ENCODE data around the gene PIEZO1. TPM values are rescaled to one million over a fixed set of nuclear protein-coding genes. Genes with fewer than 3 reads are reported as not detected.

PIEZO1 gene
- polyA plus RNA-seq, 1 experiment, result 47.0 TPM

- Histone ChIP-seq H3K9me3 (ENCODE audit: control insufficient read depth, insufficient read depth, low read length) (no peaks in the 10 kb centered on the region), H3K27me3 (ENCODE audit: control insufficient read depth, insufficient read depth, low read length) (no peaks in the 10 kb centered on the region), H3K27ac (ENCODE audit: low read depth, low read length) (no peak overlapping the region), H3K4me3 (ENCODE audit: low read depth, low read length) (no peak overlapping the region)
- ChIA-PET CTCF (interaction anchor here (0.6 to 1.7 kb wide), 25 partner anchors 9 to 433 kb away, joined by 3 to 7 read pairs (median 3); partner anchors contain the start of genes APRT and PIEZO1), POLR2A (no interaction called here)
- TF ChIP-seq CTCF (IDR thresholded peaks at IDR 0.05; ENCODE audit: low read depth, low read length), result peak; percentile 88
- DNase-seq (ENCODE audit: low read depth, low spot score), result no peak
Observed at GRCh38 chr16:88743693-88744576, 41.1 kb downstream of the PIEZO1 start.

GRCh38 chr16:88742896-88743605 lies 42.0 kb downstream of the PIEZO1 start:
- ChIA-PET POLR2A (no interaction called here), CTCF (interaction anchor here (0.6 to 1.7 kb wide), 25 partner anchors 8 to 434 kb away, joined by 3 to 7 read pairs (median 4); partner anchors contain the start of genes APRT and PIEZO1)
- no peak for TF ChIP-seq CTCF (IDR thresholded peaks at IDR 0.05; ENCODE audit: low read depth, low read length)
- H3K4me3 ChIP-seq (ENCODE audit: low read depth, low read length), result no peak overlapping the region
- H3K27me3 ChIP-seq (ENCODE audit: control insufficient read depth, insufficient read depth, low read length), result no peaks in the 10 kb centered on the region
- no peak overlapping the region for H3K27ac ChIP-seq (ENCODE audit: low read depth, low read length)
- no peak for DNase-seq (ENCODE audit: low read depth, low spot score)
- no peaks in the 10 kb centered on the region for H3K9me3 ChIP-seq (ENCODE audit: control insufficient read depth, insufficient read depth, low read length)

GRCh38 chr16:88741368-88741767 lies 43.7 kb downstream of the PIEZO1 start:
- no peaks in the 10 kb centered on the region; the same call in 1 of the 2 replicates for H3K9me3 ChIP-seq (ENCODE audit: control insufficient read depth, insufficient read depth, low read length)
- CTCF ChIA-PET, result interaction anchor here (0.6 kb wide), 1 partner anchor 53 kb away, joined by 10 read pairs; no protein-coding TSS in a partner anchor
- H3K27me3 ChIP-seq (ENCODE audit: control insufficient read depth, insufficient read depth, low read length), result no peaks in the 10 kb centered on the region
- no peak for TF ChIP-seq CTCF (IDR thresholded peaks at IDR 0.05; ENCODE audit: low read depth, low read length)
- H3K27ac ChIP-seq (ENCODE audit: low read depth, low read length), result no peak overlapping the region
- no peak for DNase-seq (ENCODE audit: low read depth, low spot score)
- H3K4me3 ChIP-seq (ENCODE audit: low read depth, low read length), result no peak overlapping the region
- POLR2A ChIA-PET, result no interaction called here

GRCh38 chr16:88740727-88741055 lies 44.3 kb downstream of the PIEZO1 start:
- POLR2A ChIA-PET, result no interaction called here
- no peak for TF ChIP-seq CTCF (IDR thresholded peaks at IDR 0.05; ENCODE audit: low read depth, low read length)
- Histone ChIP-seq H3K4me3 (ENCODE audit: low read depth, low read length) (no peak overlapping the region), H3K9me3 (ENCODE audit: control insufficient read depth, insufficient read depth, low read length) (no peaks in the 10 kb centered on the region; the same call in 1 of the 2 replicates), H3K27ac (ENCODE audit: low read depth, low read length) (no peak overlapping the region), H3K27me3 (ENCODE audit: control insufficient read depth, insufficient read depth, low read length) (no peaks in the 10 kb centered on the region)
- DNase-seq (ENCODE audit: low read depth, low spot score), result no peak
- CTCF ChIA-PET, result interaction anchor here (0.6 kb wide), 1 partner anchor 54 kb away, joined by 10 read pairs; no protein-coding TSS in a partner anchor
